SKM-1 treated with dmso at 0.1 percent for 144 hours (cell line): ENCODE data around the gene SPDYA.
"Not testable (repeated sequence)": the region's sequence is repeated elsewhere in the genome, so short reads cannot be mapped to it uniquely, and the experiment has no call there.

Source experiments
- DNase-seq: peaks from one replicate; lab custom pipeline; 2025; ENCODE audit not compliant: unreplicated experiment; lab: John Stamatoyannopoulos, UW

The SPDYA gene

DNA sequence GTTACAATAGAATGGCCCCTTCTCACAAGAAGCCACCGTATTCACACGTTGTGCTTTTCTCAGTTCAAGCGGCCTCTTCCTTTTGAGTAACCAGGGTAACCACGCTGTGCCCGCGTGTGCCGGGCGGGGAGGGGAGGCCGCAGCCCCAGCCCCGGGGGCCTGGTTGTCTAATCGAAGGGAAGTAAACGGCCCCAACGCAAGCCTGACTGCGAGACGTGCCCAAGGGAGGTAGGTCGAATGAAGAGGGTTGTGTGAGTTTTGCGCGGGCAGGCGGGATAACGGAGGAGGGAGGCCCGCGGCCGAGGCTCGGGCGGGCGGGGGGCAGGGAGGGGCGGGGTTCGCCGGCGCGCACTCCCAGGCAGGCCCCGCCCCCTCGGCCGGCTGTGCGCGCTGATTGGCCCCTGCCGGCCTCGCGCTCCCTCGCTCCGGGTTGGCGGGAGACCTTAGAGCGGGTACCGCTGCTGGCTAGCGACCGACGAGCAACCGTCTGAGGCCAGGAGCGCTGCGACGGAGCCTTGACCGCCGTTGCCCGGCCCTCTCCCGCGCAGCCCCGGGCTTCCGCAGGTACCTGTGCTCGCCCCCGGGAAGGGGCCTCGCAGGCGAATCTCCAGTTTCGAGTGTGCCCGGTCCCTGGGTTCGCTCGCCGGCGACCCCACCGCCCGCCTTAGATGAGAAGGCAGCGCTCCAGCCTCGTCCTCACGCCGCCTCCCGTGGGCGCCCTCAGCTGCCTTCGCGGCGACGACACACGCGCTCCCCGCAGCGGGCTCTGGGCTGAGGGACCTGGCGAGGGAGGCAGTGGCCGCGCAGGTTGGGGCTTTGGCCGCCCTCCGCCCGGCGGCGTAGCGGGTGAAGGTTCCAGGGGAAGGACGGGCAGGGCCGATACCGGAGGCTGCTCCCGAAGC, at the start of gene SPDYA:
Gene SPDYA, plus strand, starts transcription at position 451 of the 902 bp plus-strand sequence. CDS start 5,181 bp downstream, outside the sequence.
- DNase-seq: peak; percentile 82

DNA sequence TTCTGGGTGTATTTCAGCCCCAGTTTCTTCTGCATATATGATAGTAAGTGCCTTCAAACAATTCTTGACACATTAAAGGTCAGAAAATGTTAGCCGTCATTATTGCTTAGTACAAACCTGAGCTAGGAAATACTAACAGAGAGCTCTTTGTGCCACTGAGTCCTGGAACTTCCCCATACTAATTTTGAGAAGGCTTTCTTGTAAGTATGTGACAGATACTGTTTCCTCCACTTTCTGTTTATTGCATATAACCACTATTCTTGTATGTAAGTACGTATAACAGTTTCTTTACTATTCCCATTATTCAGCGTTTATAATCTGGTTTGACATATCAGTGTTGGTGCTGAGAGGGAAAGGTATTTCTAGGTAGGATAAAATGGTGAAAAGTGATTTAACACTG, 49.2 kb upstream of the SPDYA start:
- no peak for DNase-seq

DNA sequence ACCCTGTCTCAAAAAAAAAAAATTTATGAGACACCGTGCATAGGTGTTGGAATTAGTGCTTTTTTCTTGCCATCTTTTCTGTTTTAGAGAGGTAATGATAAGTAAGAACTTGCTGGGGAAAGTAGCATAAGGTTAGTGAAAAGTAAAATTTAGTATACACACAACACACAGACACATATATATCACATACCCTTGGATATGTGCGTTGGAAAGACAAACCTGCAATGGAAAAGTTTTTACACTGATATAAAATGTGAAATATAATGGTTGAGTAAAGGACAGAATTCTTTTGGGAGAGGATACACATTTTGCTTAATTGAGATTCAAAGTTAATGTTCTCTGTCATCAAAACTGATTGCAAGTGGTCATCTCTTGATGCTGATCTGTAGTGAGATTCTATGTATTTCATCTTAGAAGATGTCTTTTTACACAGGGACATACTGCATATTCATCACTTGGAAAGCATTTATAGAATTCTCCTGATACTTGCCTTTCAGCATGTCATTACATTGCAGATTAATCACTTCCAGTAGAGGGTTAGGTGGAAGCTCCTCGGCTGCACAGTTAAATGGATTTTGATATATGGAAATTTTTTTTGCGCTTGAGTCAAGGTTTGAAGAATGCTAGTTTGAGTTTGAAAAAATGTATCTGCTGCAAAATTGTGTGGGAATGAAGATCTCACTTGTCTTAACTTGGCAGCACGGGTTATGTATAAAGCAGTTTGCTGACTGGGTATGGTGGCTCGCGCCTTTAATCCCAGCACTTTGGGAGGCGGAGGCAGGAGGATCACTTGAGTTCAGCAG, 45.5 kb upstream of the SPDYA start:
- no peak for DNase-seq

DNA sequence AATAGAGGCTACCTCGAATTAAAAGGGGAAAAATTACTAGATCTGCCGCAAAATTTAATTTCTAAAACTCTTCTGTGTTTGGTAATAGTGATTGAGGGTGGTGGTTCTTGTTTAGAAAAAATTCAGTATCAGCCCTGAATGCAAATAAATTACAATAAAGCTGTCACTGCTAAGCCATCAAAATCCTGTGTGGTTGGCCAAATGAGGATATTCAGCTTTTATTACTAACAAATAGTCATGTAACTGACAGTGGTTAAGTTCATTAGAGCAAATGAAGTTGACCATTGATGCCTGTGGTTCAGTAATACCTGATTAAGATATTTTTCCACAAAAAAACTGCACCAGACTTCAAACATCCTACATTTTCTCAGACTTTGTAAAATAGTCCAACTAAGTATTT, 44.6 kb upstream of the SPDYA start:
- DNase-seq: no peak

DNA sequence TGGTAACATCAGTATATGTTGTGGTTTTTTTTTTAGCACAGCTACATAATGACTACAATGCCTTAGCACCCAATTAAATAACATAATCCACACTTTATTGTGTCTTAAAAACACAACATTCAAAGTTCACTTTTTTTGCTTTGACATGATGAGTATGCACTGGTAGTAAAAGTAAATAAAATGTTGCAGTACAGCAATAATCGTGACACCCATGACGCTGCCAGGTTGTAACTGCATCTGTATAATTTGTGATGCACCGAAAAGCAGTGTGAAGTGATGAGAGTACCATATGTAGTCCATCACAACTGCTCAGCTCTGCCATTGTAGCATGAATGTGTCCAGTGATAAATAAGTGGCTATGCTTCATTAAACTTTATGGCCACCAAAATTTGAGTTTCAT, 43.3 kb upstream of the SPDYA start:
- no peak for DNase-seq

DNA sequence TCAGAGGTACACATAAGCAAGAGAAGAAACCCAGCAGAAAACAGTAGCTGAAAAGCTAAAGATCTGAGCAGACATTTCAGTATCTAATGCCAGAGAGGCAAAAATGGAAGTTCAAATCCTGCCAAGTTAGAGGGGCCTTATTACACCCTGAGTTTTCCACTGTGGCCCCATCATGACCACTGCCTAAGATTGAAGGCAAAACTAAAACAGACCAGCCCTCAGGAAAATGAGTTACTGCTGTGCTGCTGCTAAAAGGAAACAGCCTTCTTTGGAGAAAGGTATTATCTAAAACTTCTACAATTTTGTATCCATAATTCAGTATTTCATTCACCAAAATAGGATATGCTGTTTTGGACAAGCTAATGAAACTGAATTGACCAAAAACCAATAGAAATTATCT, 42.2 kb upstream of the SPDYA start:
- no peak for DNase-seq

DNA sequence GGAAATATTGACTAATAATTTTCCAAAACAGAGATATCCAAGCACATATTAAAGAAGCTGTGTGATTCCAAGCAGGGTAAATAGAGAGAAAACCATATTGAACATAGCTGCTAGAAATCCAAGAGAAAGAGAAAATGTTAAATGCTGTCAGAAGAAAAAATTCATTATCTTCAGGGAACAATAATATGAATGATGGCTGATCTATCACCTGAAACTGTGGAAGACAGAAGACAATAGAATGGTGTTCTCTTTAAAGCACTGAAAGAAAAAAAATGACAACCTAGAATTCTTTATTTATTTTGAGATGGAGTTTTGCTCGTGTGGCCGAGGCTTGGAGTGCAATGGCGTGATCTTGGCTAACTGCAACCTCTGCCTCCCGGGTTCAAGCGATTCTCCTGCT, 41.7 kb upstream of the SPDYA start:
- DNase-seq: no peak

DNA sequence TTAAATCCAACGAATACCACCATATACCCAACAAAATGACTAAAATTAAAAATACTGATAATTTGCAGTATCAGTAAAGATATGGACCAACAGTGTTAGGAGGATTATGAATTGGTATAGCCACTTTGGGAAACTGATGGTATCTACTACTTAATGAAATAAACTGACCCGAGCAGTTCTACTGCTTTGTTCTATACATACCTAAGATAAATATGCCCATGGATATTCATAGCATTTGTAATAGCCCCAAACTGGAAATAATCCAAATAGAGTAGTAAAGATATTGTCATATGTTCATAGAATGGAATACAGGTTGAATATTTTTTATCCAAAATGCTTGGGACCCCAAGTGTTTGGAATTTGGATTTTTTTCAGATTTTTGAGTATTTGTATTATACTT, 38.3 kb upstream of the SPDYA start:
- no peak for DNase-seq

DNA sequence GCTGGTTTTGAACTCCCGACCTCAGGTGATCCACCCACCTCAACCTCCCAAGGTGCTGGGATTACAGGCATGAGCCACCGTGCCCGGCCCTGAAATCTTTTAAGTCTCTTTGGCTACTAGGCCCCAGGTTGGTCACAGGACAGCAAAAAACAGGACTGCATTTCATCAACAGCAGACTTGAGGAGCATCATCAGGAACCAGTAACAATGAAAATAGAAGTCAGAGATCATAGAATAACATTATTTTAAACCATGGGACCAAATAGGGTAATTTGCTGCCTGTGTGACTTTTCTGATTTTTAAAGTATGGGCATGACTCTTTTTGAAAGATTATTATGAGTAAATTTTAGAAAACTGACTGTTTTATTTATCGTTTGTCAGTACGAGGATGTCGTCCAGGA, 34.2 kb upstream of the SPDYA start:
- no peak for DNase-seq

DNA sequence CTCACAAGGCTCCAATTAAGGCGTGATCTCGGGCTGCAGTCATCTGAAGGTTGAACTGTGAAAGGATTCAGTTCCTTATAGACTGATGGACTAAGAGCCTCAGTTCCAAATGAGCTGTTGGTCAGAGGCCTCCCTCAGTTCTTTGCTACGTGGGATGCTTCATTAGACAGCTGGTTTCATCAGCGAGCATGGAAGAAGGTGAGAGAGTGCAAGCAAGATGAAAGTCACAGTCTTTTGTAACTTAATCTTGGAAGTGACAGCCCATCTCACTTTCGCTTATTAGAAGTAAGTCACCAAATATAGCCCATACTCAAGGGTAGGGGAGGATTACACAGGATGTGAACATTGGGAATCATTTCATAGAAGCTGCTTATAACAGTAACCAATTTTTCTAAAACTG, 32.2 kb upstream of the SPDYA start:
- DNase-seq: no peak

DNA sequence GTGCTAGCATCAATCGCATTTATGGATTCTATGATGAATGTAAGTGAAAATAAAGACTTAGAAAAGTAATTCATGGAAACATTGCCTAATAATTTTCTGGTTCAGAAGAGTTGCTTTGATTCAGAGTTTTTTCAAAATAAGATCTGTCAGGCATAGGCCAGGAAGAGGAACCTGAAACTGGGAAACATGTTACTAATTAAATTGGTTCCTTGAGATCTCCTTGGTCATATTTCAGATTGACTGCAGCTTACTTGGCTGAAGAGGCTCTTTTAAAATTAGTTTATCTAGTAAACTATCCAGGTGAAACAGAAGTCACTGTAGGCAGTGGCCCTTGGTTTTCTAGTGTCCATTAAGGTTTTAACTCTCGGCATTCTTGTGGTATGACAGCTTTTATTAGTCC, 31.6 kb upstream of the SPDYA start:
- DNase-seq: no peak

DNA sequence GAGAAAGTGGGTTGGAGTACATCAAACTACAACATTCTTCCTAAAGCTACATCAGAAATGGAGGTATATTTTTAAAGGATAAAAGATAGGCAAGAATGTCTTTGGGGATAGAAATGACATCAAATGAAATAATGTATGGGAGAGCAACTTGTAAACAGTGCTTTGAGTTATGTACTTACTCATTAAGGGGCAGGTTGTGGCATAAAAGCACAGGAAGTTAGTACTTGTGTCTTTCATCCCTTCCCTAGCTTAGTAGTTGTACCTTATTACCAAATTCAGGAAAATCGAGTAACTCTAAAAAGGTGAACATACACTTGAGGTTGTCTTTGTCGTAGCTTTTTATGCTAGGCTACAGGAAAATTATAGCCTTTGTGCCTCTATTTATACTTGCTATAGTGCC, 30.1 kb upstream of the SPDYA start:
- no peak for DNase-seq

DNA sequence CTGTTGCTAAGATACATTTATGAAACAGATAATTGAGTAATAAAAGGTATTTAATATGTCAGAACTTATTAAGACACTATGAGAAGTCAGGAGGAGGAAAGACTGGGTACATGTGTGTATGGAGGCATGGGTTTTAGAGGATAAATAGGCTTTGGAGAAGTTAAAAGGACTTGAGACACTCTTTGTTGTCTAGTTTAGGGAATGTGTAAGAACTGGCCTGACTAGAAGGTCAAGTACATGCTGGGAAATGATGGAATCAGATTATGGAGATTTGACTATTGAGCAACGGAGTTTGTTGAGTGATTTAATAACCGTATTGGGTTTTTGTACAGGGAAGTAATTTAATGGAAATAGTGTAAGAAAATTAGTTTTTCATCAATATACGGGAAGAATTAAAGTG, 28.2 kb upstream of the SPDYA start:
- DNase-seq: no peak

DNA sequence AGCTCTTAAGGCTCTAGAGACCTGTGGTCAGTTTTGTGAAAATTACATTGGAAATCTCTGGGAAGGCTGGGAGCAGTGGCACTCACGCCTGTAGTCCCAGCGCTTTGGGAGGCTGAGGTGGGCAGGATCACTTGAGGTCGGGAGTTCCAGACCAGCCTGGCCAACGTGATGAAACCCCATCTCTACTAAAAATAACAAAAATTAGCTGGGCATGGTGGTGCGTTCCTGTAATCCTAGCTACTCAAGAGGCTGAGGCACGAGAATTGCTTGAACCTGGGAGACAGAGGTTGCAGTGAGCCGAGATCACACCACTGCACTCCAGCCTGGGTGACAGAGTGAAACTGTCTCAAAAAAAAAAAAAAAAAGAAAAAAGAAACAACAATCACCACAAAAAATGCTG, 26.1 kb upstream of the SPDYA start:
- DNase-seq: not testable (repeated sequence)

DNA sequence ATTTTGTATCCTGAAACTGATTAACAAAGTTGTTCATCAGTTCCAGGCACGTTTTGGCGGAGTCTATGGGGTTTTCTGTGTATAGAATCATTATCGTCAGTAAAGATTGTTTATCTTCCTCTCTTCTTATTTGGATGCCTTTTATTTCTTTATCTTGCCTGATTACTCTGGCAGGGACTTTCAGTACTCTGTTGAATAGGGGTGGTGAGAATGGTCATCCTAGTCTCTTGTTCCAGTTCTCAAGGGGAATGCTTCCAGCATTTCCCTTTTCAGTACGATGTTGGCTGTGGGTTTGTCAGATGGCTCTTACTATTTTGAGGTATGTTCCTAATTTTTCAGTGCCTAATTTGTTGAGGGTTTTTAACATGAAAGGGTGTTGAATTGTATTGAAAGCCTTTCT, 14.0 kb upstream of the SPDYA start:
- no peak for DNase-seq

DNA sequence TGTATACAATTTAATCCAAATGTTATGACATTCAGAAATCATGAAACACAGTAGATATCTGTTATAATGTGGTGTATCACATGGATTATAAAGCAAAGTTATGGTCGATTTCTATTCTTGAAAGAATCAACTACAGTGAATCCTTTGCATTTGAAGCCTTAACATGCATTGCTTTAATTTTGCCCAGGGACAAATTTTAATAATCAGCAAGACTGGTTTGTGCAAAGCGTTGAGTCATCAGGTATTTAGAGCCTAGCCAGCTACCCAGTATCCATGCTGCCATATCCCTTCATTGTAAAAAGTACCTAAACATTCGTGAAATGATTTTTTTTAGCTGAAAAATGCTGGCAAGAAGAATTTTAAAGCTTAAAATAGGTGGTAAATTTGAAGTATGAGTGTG, 8.9 kb upstream of the SPDYA start:
- no peak for DNase-seq

DNA sequence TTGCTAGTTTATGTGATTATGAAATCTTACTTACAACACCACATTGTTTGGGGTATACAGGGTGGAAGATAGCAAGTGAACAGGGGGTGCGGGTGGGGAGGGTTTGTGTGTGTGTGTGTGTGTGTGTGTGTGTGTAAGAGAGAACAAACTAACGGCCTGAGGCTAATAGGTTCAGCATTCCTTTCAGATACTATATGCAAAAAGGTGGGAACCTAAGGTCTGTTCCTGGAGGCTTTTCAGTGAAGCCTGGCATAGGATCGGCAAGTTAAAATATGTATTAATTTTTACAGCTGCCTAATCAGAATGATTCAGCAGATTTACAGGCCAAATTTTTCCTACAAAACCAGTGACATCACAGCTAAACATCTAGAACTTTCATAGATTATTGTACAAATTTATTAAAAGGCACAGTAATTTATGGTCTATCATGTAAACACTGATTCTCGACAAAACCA, 7.6 kb upstream of the SPDYA start:
- DNase-seq: no peak

DNA sequence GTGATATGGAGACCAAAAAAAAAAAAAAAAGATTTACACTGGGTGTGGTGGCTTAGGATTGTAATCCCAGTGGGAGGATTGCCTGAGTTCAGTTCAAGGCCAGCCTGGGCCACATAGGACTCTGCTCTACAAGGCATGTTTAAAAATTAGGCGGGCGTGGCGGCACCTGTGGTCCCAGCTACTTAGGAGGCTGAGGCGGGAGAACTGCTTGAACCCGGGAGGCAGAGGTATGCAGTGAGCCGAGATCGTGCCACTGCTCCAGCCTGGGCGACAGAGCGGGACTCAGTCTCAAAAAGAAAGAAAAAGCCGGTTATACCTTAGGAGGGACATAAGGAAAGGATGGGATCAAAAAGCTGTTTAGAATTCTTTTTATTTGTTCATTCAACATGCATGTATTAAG, 707 bp upstream of the SPDYA start:
- DNase-seq: no peak

DNA sequence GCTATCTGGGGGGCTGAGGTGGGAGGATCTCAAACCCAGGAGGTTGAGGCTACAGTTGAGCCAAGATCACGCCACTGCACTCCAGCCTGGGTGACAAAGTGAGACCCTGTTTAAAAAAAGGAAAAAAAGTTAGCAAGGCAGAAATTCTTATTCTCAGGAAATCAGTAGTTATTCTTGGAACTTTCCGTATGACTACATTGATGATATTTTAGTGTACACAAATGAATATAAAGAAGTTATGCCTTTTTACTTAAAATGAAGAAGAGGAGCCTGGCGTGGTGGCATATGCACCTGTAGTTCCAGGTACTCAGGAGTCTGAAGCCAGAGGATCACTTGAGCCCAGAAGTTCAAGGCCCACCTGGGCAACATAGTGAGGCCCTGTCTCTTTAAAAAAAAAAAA, 7.4 kb downstream of the SPDYA start:
- no peak for DNase-seq

DNA sequence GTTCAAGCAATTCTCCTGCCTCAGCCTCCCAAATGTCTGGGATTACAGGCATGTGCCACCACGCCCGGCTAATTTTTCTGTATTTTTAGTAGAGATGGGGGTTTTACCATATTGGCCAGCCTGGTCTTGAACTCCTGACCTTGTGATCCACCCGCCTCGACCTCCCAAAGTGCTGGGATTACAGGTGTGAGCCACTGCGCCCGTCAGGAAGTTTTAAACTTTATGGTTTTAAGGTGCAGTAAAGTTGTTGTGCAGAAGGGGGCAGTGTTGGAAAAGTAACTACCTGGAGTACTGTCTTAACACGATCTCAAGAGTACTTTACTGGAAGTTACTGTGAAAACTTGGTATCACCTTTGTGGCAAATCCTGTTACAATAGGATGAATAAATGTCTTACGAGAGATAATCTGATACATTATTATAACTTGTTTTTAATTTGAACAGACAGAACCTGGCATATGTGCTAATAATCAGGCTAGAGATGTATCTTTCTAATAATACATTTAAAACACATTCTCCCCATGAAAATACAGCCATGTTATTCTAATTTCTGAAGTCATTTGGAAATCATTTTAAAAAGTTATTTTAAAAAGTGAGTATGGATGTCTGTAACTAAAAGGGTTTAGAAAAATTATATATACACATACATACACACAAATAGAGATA, 10.8 kb downstream of the SPDYA start:
- DNase-seq: peak; percentile 53

DNA sequence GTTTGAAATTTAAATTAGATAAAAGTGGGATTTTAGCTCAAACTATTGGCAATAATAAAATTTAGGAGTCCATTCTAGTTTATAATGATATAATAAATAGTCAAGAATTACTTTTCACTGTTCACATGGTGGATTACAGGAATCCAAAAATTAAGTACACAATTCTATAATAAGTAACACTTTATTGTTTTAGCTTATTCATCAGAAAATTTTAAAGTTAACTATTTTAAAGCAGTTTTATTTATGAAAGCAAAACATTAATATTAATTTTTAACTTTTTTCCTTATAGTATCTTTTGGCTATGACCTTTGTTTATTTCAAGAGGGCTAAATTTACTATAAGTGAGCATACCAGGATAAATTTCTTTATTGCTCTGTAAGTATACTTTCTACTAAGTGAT, 11.4 kb downstream of the SPDYA start:
- DNase-seq: no peak

DNA sequence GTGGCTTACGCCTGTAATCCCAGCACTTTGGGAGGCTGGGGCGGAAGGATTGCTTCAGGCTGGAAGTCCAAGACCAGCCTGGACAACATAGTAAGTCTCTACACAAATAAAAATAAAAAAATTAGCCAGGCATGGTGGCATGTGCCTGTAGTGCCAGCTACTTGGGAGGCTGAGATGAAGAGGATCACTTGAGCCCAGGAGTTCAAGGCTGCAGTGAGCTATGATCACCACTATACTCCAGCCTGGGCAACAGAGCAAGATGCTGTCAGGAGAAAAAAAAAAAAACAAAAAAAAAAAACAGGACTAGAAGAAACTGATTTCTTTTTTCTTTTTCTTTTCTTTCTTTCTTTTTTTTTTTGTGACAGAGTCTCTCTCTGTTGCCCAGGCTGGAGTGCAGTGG, 13.6 kb downstream of the SPDYA start:
- no peak for DNase-seq
